Measurements from ENCODE around the gene MAP3K7.

DNA sequence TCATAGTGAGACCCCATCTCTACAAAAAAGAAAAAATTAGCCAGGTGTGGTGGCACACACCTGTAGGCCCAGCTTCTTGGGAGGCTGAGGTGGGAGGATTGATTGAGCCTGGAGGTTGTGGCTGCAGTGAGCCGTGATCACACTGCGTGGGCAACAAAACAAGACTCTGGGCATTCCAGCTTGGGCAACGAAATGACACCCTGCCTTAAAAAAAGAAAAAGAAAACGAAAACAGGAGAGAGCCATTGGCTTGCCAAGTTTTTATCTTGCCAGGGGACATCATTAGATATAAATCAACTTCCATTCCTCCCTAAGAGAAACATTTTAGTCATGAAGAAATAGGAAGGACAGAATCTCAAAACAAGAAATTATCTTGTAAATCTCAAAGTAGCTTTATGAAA lies 109.5 kb downstream of the MAP3K7 start:
- TF ChIP-seq CHD2 (IDR thresholded peaks at IDR 0.05; ENCODE audit: low read length): no peak
- TF ChIP-seq EZH2 (IDR thresholded peaks at IDR 0.05; ENCODE audit: low read depth, low read length, severe bottlenecking): no peak
- TF ChIP-seq, protein P1, sequence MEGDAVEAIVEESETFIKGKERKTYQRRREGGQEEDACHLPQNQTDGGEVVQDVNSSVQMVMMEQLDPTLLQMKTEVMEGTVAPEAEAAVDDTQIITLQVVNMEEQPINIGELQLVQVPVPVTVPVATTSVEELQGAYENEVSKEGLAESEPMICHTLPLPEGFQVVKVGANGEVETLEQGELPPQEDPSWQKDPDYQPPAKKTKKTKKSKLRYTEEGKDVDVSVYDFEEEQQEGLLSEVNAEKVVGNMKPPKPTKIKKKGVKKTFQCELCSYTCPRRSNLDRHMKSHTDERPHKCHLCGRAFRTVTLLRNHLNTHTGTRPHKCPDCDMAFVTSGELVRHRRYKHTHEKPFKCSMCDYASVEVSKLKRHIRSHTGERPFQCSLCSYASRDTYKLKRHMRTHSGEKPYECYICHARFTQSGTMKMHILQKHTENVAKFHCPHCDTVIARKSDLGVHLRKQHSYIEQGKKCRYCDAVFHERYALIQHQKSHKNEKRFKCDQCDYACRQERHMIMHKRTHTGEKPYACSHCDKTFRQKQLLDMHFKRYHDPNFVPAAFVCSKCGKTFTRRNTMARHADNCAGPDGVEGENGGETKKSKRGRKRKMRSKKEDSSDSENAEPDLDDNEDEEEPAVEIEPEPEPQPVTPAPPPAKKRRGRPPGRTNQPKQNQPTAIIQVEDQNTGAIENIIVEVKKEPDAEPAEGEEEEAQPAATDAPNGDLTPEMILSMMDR (IDR thresholded peaks at IDR 0.05; ENCODE audit: control extremely low read depth in 1 of 3, insufficient read depth in 1 of 3, low read depth in 1 of 3, low read length in 3 of 3): no peak
- TF ChIP-seq, protein P2, sequence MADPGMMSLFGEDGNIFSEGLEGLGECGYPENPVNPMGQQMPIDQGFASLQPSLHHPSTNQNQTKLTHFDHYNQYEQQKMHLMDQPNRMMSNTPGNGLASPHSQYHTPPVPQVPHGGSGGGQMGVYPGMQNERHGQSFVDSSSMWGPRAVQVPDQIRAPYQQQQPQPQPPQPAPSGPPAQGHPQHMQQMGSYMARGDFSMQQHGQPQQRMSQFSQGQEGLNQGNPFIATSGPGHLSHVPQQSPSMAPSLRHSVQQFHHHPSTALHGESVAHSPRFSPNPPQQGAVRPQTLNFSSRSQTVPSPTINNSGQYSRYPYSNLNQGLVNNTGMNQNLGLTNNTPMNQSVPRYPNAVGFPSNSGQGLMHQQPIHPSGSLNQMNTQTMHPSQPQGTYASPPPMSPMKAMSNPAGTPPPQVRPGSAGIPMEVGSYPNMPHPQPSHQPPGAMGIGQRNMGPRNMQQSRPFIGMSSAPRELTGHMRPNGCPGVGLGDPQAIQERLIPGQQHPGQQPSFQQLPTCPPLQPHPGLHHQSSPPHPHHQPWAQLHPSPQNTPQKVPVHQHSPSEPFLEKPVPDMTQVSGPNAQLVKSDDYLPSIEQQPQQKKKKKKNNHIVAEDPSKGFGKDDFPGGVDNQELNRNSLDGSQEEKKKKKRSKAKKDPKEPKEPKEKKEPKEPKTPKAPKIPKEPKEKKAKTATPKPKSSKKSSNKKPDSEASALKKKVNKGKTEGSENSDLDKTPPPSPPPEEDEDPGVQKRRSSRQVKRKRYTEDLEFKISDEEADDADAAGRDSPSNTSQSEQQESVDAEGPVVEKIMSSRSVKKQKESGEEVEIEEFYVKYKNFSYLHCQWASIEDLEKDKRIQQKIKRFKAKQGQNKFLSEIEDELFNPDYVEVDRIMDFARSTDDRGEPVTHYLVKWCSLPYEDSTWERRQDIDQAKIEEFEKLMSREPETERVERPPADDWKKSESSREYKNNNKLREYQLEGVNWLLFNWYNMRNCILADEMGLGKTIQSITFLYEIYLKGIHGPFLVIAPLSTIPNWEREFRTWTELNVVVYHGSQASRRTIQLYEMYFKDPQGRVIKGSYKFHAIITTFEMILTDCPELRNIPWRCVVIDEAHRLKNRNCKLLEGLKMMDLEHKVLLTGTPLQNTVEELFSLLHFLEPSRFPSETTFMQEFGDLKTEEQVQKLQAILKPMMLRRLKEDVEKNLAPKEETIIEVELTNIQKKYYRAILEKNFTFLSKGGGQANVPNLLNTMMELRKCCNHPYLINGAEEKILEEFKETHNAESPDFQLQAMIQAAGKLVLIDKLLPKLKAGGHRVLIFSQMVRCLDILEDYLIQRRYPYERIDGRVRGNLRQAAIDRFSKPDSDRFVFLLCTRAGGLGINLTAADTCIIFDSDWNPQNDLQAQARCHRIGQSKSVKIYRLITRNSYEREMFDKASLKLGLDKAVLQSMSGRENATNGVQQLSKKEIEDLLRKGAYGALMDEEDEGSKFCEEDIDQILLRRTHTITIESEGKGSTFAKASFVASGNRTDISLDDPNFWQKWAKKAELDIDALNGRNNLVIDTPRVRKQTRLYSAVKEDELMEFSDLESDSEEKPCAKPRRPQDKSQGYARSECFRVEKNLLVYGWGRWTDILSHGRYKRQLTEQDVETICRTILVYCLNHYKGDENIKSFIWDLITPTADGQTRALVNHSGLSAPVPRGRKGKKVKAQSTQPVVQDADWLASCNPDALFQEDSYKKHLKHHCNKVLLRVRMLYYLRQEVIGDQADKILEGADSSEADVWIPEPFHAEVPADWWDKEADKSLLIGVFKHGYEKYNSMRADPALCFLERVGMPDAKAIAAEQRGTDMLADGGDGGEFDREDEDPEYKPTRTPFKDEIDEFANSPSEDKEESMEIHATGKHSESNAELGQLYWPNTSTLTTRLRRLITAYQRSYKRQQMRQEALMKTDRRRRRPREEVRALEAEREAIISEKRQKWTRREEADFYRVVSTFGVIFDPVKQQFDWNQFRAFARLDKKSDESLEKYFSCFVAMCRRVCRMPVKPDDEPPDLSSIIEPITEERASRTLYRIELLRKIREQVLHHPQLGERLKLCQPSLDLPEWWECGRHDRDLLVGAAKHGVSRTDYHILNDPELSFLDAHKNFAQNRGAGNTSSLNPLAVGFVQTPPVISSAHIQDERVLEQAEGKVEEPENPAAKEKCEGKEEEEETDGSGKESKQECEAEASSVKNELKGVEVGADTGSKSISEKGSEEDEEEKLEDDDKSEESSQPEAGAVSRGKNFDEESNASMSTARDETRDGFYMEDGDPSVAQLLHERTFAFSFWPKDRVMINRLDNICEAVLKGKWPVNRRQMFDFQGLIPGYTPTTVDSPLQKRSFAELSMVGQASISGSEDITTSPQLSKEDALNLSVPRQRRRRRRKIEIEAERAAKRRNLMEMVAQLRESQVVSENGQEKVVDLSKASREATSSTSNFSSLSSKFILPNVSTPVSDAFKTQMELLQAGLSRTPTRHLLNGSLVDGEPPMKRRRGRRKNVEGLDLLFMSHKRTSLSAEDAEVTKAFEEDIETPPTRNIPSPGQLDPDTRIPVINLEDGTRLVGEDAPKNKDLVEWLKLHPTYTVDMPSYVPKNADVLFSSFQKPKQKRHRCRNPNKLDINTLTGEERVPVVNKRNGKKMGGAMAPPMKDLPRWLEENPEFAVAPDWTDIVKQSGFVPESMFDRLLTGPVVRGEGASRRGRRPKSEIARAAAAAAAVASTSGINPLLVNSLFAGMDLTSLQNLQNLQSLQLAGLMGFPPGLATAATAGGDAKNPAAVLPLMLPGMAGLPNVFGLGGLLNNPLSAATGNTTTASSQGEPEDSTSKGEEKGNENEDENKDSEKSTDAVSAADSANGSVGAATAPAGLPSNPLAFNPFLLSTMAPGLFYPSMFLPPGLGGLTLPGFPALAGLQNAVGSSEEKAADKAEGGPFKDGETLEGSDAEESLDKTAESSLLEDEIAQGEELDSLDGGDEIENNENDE (IDR thresholded peaks at IDR 0.05; ENCODE audit: insufficient replicate concordance, low read length): no peak
- TF ChIP-seq, protein P3, sequence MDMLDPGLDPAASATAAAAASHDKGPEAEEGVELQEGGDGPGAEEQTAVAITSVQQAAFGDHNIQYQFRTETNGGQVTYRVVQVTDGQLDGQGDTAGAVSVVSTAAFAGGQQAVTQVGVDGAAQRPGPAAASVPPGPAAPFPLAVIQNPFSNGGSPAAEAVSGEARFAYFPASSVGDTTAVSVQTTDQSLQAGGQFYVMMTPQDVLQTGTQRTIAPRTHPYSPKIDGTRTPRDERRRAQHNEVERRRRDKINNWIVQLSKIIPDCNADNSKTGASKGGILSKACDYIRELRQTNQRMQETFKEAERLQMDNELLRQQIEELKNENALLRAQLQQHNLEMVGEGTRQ (IDR thresholded peaks at IDR 0.05; ENCODE audit: low read length): no peak

Measured in H1 (cell line).